Motor neuron (in vitro differentiated cells): ENCODE results near the gene PACS2. TPM values are rescaled to one million over a fixed set of nuclear protein-coding genes. Genes with fewer than 3 reads are reported as not detected.

Source experiments
- ATAC-seq, 8 experiments: fragments of 200-7000 bp; cut with Tn5 transposase; replicated peaks in 6 of 8; 2 replicates each; pipeline ENCODE4 v1.8.0; 2021; ENCODE audit warnings: mild to moderate bottlenecking in 8 of 8, moderate library complexity in 8 of 8
- H3K27ac ChIP-seq, 2 donors: fragments of 250-450 bp; sonication (Bioruptor Pico); 2 replicates each; pipeline ENCODE4 v1.9.0; 2021; ENCODE audit warnings: antibody characterized with exemption in 2 of 2, mild to moderate bottlenecking in 2 of 2, moderate library complexity in 1 of 2
- H3K4me1 ChIP-seq, 2 donors: fragments of 250-450 bp; sonication (Bioruptor Pico); replicated peaks in 1 of 2; 2 replicates each; pipeline ENCODE4 v1.6.1; 2021; ENCODE audit warnings: antibody characterized with exemption in 2 of 2, mild to moderate bottlenecking in 2 of 2, moderate library complexity in 1 of 2
- H3K4me3 ChIP-seq, 5 donors: fragments of 250-450 bp; sonication (Bioruptor Pico); 2 replicates each; pipeline ENCODE4 v1.9.0; 2021; ENCODE audit warnings: antibody characterized with exemption in 5 of 5, mild to moderate bottlenecking in 5 of 5, moderate library complexity in 4 of 5
- WGBS, 10 experiments: fragments of 450-650 bp; shearing (Covaris generic); methylation state at CpG; one replicate each; pipeline ENCODE4 v1.0.0; 2022; 5-methylcytosine and 5-hydroxymethylcytosine counted together
- in situ Hi-C, 9 experiments: fragments of 400-800 bp; cut with MboI; loops; one replicate each; pipeline ENCODE4 v1.15.0; 2021; ENCODE audit warnings: low sequenced_read_pairs in 9 of 9, low pct_unique_long_range_greater_than_20kb in 2 of 9; ENCODE audit not compliant: unreplicated experiment in 9 of 9
- total RNA-seq, 8 experiments: library from RNA; unstranded; fragments of 300-600 nt; gene quantifications; 2 replicates each; pipeline versions ENCODE4 v1.2.3 to v1.2.4, GENCODE V29; 2022

Gene PACS2
- total RNA-seq, 8 experiments from 2014 or later: 18.0 to 66.1 (median 49.7) TPM

GRCh38 chr14:105398044-105398725 is 83.6 kb downstream of the PACS2 start, which contains the start of gene TEX22:
Gene TEX22, plus strand, starts transcription at chr14:105398538. Its CDS starts 803 bp downstream, at chr14:105399341.
- Histone ChIP-seq H3K27ac (peak within 1 kb of the TSS; percentile 93 to 96), H3K4me3 (peak within 1 kb of the TSS; percentile 67 to 97 (median 82)), H3K4me1 (peaks cover 16 to 24% of the 10 kb centered on the region in 2 donors)
- peak; percentile 87 to 95 (median 90) for ATAC-seq
- 7 to 80% (median 28%) methylated on average over 2 to 5 of the region's 77 CpGs; no CpG with 5 or more reads in 7 of the 10 experiments for WGBS, 10 experiments
- in situ Hi-C loops: no loop called here

DNA sequence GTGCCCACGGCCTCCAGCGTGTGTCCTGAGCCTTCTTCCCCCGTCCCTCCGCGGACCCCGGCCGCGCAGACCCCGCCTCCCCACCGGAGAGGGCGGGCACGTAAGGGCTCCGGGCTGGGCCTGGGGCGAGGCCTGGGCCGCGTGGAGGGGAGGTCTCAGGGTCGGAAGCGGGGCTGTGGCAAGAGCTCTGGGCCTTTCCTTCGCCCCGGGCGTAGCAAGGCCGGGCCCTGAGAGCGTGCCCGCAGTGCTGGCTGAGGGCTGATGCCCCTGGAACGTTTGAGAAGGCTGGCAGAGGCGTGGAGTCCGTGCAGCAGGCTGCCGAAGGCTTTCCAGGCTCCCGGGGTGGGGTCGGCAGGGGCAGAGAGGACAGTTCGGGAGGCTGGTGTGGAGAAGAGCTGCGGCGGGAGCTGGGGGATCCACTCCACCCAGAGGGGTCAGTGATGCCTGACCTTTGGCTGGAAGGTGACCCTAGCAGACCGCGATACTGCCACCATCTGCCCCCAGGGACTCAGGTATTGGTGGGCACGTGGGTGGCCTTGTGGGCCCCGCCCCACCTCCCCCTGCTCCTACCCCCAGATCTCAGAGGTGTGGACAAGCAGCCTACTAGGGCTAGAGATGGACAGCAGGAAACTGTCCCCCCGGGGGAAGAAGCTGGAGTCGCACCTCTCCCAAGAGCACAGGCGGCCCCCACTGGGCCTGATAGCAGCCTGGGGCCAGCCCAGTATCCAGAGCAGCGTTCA is 84.3 kb downstream of the PACS2 start:
- Histone ChIP-seq H3K27ac (peak overlapping the region; percentile 93 to 96), H3K4me1 (peaks cover 16 to 24% of the 10 kb centered on the region in 2 donors), H3K4me3 (peak overlapping the region; percentile 67 to 97 (median 82))
- WGBS, 10 experiments: no CpG with 5 or more reads among the region's 41 CpGs
- peak; percentile 44 to 73 (median 65) for ATAC-seq
- in situ Hi-C loops: no loop called here

DNA sequence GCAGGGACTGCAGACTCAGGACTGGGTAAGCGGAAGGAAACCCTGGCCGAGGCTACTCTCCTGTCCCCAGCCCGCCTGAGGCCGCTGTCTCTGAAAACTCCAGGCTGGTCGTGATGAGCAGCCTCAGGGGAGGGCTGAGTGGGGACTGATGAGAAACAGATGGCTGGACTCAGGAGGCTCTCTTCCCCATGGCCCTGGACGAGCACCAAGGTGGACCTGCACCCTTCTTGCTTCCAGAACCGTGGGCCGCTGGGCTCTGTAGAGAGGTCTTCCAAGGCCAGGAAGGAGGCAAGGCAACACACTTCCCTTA is 84.9 kb downstream of the PACS2 start:
- Histone ChIP-seq H3K4me1 (peaks cover 16 to 24% of the 10 kb centered on the region in 2 donors), H3K4me3 (peak overlapping the region; percentile 67 to 97 (median 82)), H3K27ac (peak overlapping the region in 1 of 2 donors; percentile 96)
- in situ Hi-C loops: no loop called here
- 0 to 100% (median 100%) methylated on average over 1 to 4 of the region's 8 CpGs; no CpG with 5 or more reads in 7 of the 10 experiments for WGBS, 10 experiments
- no peak for ATAC-seq

DNA sequence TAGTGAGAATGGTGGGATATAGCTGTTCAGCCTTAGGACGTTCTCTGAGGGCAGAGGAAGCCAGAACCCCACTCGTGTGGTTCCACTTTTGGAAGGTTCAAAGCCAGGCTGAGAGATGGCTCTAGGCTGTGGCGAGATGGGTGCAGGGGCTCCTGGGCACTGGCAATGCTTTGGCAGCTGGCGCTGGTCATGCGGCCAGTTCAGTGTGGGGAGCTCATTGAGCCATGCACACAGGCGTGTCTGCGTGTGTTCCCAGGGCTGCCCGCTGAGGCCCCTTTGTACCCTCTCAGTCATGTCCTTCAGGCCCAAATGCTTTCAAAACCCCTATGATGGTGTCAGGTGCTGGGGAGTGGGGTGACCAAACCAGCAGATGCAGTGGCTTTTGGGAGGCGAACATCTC is 85.5 kb downstream of the PACS2 start:
- Histone ChIP-seq H3K4me3 (no peak overlapping the region), H3K4me1 (peaks cover 13 to 18% of the 10 kb centered on the region in 2 donors), H3K27ac (no peak overlapping the region)
- ATAC-seq: no peak
- WGBS, 10 experiments: 95 to 100% methylated on average over 2 to 4 of the region's 9 CpGs; no CpG with 5 or more reads in 8 of the 10 experiments
- in situ Hi-C loops: no loop called here

DNA sequence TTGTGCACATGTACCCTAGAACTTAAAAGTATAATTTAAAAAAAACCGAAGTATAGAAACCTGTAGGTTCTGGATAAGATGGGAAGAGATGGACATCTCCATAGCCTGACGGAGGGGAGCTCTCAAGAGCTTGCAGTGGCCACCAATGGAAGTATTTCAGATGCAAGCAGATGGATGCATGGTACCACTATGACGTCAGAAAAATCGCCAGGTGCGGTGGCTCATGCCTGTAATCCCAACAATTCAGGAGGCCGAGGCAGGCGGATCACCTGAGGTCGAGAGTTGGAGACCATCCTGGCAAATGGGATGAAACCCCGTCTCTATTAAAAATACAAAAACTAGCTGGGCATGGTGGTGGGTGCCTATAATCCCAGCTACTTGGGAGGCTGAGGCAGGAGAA is 87.2 kb downstream of the PACS2 start:
- H3K4me1 ChIP-seq: peaks cover 13 to 17% of the 10 kb centered on the region in 2 donors
- WGBS, 10 experiments: 95 to 100% (median 99%) methylated on average over 1 to 6 of the region's 9 CpGs; no CpG with 5 or more reads in 4 of the 10 experiments
- no peak overlapping the region for H3K4me3 ChIP-seq
- in situ Hi-C loops: no loop called here
- no peak overlapping the region for H3K27ac ChIP-seq
- ATAC-seq: no peak

DNA sequence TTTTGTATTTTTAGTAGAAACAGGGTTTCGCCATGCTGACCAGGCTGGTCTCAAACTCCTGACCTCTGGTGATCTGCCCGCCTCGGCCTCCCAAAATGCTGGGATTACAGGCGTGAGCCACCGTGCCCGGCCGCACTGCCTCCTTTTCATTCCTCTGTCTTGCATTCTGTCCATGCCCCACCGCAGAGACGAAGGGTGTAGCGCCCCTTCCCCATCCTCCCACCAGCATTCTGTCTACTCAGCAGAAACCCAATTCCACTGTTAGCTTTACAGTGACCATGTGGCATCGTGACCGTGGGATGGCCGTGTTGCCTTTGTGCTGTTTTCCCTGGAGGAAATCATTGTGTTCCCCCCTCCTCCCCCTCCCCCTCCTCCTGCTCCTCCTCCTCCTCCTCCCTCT is 94.0 kb downstream of the PACS2 start:
- in situ Hi-C loops: no loop called here
- WGBS, 10 experiments: 60 to 100% (median 94%) methylated on average over 1 to 11 of the region's 13 CpGs; no CpG with 5 or more reads in 5 of the 10 experiments
- Histone ChIP-seq H3K4me1 (peaks cover 10 to 19% of the 10 kb centered on the region in 2 donors), H3K27ac (no peak overlapping the region), H3K4me3 (no peak overlapping the region)
- ATAC-seq: no peak

GRCh38 chr14:105409364-105409763 is 94.8 kb downstream of the PACS2 start:
- no peak overlapping the region for H3K27ac ChIP-seq
- in situ Hi-C loops: no loop called here
- 60 to 100% (median 90%) methylated on average over 1 to 3 of the region's 3 CpGs for WGBS, 10 experiments
- peaks cover 11 to 19% of the 10 kb centered on the region in 2 donors for H3K4me1 ChIP-seq
- no peak overlapping the region for H3K4me3 ChIP-seq
- ATAC-seq: no peak

DNA sequence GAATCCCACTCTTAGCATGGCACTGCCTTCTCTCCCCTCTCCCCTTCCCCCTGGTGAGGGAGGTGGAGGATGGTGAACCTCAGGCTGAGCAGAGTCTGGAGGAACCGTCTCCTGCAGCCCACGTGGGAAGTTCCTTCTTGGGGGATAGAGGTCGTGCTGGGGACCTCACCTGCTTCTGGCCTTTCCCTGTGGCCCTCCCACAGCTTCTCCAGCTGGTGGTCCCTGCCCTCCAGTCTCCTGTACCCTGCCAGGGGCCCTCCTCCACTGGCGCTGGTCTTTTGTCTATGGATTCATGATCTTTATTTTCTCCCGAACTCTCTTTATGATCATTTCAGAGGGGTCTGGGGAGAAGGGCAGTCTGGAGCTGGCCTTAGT is 96.1 kb downstream of the PACS2 start:
- Histone ChIP-seq H3K4me3 (peak overlapping the region in 1 of 5 donors; percentile 13), H3K4me1 (peaks cover 17 to 23% of the 10 kb centered on the region in 2 donors), H3K27ac (no peak overlapping the region)
- ATAC-seq: no peak
- 31 to 100% (median 38%) methylated on average over 1 to 2 of the region's 5 CpGs; no CpG with 5 or more reads in 6 of the 10 experiments for WGBS, 10 experiments
- in situ Hi-C loops: no loop called here

DNA sequence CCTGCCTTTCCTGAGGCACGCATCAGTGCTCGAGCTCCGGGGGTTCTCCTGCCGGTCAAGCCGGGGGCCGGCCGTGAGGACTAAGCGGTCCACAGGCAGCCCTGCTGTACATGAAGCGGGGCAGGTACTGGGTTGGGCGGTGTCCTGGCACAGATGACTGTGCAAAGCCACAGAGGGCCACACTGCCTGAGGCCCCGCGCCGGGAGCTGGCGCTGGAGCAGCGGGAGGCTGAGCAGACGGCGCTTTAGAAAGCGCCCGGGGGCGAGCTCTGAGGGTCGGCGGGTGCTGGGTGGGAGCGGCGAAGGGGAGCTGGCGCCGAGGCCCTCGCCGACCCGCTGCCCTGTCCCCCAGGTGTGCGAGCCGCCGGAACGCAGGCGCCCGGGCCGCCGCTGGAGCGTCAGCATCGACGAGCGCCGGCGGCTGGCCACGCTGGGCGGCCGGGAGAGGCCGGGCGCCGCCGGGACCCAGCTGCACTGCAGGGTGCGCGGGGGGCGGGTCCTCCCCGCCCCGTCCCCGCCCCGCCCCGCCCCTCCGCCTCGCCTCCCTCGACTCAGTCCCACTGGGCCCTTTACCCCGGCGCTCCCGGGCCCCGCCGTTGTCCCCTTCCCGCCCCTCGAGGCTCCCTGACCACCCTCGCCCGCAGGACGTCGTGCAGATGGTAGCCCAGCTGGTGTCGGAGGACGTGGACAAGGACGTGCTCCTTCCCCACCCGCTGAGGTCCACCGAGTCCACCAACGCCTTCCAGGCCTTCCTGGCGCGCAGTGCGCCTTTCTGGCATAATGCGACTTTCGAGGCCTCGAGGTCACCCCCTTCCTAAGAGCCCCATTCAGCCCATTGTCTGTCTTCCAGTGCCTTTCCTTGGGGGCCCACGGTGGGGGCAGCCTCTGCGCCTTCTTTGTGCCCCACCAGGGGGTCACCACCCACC is 96.7 kb downstream of the PACS2 start:
- WGBS, 10 experiments: 13 to 73% (median 26%) methylated on average over 2 to 11 of the region's 86 CpGs; no CpG with 5 or more reads in 5 of the 10 experiments
- peak; percentile 38 to 67 (median 49) for ATAC-seq
- in situ Hi-C loops: no loop called here

GRCh38 chr14:105411985-105412770 is 97.6 kb downstream of the PACS2 start:
- ATAC-seq: no peak

More for the DNA sequence above, 96.7 kb downstream of the PACS2 start:
- Histone ChIP-seq H3K27ac (peak overlapping the region in 1 of 2 donors; percentile 45), H3K4me3 (peak overlapping the region; percentile 13 to 30 (median 21)), H3K4me1 (peaks cover 17 to 23% of the 10 kb centered on the region in 2 donors)

DNA sequence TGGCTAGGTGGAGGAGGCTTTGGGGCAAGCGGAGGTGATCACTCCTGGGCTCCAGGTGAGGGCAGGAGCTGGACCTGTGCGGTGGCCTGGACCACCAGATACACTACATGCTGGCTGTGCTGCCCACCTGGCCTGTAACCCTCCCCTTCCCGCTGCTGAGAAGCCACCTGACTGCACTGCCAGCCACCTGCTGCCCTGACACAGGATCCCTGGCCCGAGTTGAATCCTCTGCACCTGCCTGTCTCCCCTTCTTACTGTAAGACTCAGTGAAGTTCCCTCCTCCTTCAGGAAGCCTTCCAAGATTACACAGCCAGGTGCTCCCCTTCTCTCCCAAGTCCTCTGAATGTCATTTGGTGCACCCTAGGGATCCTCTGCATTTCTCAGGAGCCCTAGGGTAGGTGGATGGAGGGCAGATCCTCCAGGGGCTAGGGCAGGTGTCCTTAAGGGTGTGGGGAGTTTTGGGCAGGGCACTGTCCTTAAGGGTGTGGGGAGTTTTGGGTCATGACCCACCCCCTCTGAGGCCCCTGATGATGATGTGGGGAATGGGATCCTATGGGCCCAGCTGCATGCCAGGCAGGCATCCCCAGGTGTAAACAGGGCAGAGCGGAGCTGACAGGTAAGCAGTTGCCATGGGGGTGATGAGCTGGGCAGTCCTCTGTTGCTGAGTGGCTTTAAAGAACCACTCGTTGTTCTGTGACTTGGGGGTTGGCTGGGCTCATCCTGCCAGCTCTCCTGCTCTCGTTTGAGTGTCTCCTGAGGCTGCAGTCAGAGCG is 98.4 kb downstream of the PACS2 start:
- Histone ChIP-seq H3K4me1 (peaks cover 17 to 23% of the 10 kb centered on the region in 2 donors), H3K27ac (no peak overlapping the region), H3K4me3 (no peak overlapping the region)
- WGBS, 10 experiments: 60 to 100% (median 73%) methylated on average over 1 to 2 of the region's 8 CpGs; no CpG with 5 or more reads in 6 of the 10 experiments
- no peak for ATAC-seq
- in situ Hi-C loops: no loop called here

More at GRCh38 chr14:105411985-105412770, 97.6 kb downstream of the PACS2 start:
- Histone ChIP-seq H3K4me1 (peaks cover 17 to 23% of the 10 kb centered on the region in 2 donors), H3K4me3 (no peak overlapping the region), H3K27ac (peak overlapping the region in 1 of 2 donors; percentile 16)
- in situ Hi-C loops: no loop called here
- WGBS, 10 experiments: 17 to 100% (median 50%) methylated on average over 1 of the region's 17 CpGs; no CpG with 5 or more reads in 5 of the 10 experiments
